GM12878 (cell line): ENCODE data around the gene WDR77. TPM values are rescaled to one million over a fixed set of nuclear protein-coding genes. Genes with fewer than 3 reads are reported as not detected.

Source experiments
- ATAC-seq: fragments of 200-7000 bp; cut with Tn5 transposase; 3 replicates; pipeline ENCODE4 v1.9.1; 2020; ENCODE audit warnings: mild to moderate bottlenecking, moderate library complexity
- BruUV-seq: library from RNA; stranded (reverse); fragments of 400-500 nt; replicated peaks from 2 replicates; lab custom pipeline; 2021; lab: Mats Ljungman, UMichigan
- CTCF ChIA-PET: fragments of 300-600 bp; sonication (Branson Sonifier 250); formaldehyde crosslinking; extraction: SDS; loops from one replicate; lab custom pipeline; 2021; ENCODE audit warnings: inconsistent platforms; lab: Yijun Ruan, JAX
- POLR2A ChIA-PET: fragments of 350-600 bp; formaldehyde crosslinking; extraction: SDS; loops from one replicate; lab custom pipeline; 2021; ENCODE audit warnings: inconsistent platforms; lab: Charles Lee
- RAD21 ChIA-PET: fragments of 300-600 bp; sonication (Branson Sonifier 250); formaldehyde crosslinking; loops from one replicate; lab custom pipeline; 2023; ENCODE audit warnings: antibody characterized with exemption; ENCODE audit not compliant: unreplicated experiment; lab: Charles Lee
- SMC1A ChIA-PET: fragments of 300-600 bp; sonication (Branson Sonifier 250); formaldehyde crosslinking; loops from one replicate; lab custom pipeline; 2023; ENCODE audit not compliant: unreplicated experiment, uncharacterized antibody; lab: Charles Lee
- DNase-seq: peaks from one replicate; pipeline ENCODE4 v3.0.0-alpha.2; 2011; ENCODE audit warnings: low read depth, low spot score
- FAIRE-seq: peaks from 3 replicates; lab custom pipeline; 2011; peaks lifted over from hg19 to GRCh38; lab: Jason Lieb, UNC
- H2AFZ ChIP-seq: 2 replicates; pipeline ENCODE4 v1.6.0; 2011; ENCODE audit warnings: low read depth, low read length, control low read depth; ENCODE audit not compliant: control insufficient read depth
- H3K27ac ChIP-seq: 2 replicates; pipeline ENCODE4 v1.5.1; 2011; ENCODE audit warnings: control low read depth; ENCODE audit not compliant: control insufficient read depth, insufficient read depth
- H3K27me3 ChIP-seq, 2 experiments: replicated peaks in 1 of 2; 2 replicates each; pipeline versions ENCODE4 v1.6.0 to v1.6.1; 2011; ENCODE audit warnings: low read length in 1 of 2; ENCODE audit not compliant: control insufficient read depth in 2 of 2, insufficient read depth in 2 of 2
- H3K36me3 ChIP-seq, 2 experiments: 2 replicates each; pipeline ENCODE4 v1.5.1; 2011; ENCODE audit warnings: low read length in 1 of 2; ENCODE audit not compliant: control insufficient read depth in 2 of 2, insufficient read depth in 2 of 2
- H3K4me1 ChIP-seq: 2 replicates; pipeline ENCODE4 v1.6.1; 2011; ENCODE audit warnings: mild to moderate bottlenecking, low read length, moderate library complexity, mixed read lengths; ENCODE audit not compliant: control insufficient read depth, insufficient read depth
- H3K4me2 ChIP-seq: 2 replicates; pipeline ENCODE4 v1.6.0; 2011; ENCODE audit warnings: control low read depth; ENCODE audit not compliant: control insufficient read depth, insufficient read depth
- H3K4me3 ChIP-seq: fragments of 200-600 bp; sonication (generic); 2 replicates; pipeline ENCODE4 v1.5.1; 2016
- H3K79me2 ChIP-seq: 2 replicates; pipeline ENCODE4 v1.6.0; 2011; ENCODE audit warnings: low read length; ENCODE audit not compliant: control insufficient read depth, insufficient read depth
- H3K9ac ChIP-seq: 2 replicates; pipeline ENCODE4 v1.8.0; 2011; ENCODE audit warnings: low read length, control low read depth, mixed read lengths; ENCODE audit not compliant: control insufficient read depth, insufficient read depth
- H3K9me3 ChIP-seq: replicated peaks from 3 replicates; pipeline ENCODE4 v1.5.1; 2011; ENCODE audit warnings: mild to moderate bottlenecking, low read length; ENCODE audit not compliant: control insufficient read depth, insufficient read depth
- H4K20me1 ChIP-seq: 2 replicates; pipeline ENCODE4 v1.6.0; 2011; ENCODE audit not compliant: control insufficient read depth, insufficient read depth
- ATF7 ChIP-seq: fragments of 450-650 bp; IDR thresholded peaks from 2 replicates; pipeline ENCODE4 v1.6.1; 2016; ENCODE audit warnings: low read depth, mild to moderate bottlenecking
- BCL3 ChIP-seq: IDR thresholded peaks from 2 replicates; pipeline ENCODE4 v1.6.1; 2011; ENCODE audit warnings: borderline replicate concordance, low read depth, mild to moderate bottlenecking, moderate library complexity, low read length; ENCODE audit not compliant: insufficient read depth, poor library complexity, severe bottlenecking
- BHLHE40 ChIP-seq, 2 experiments: fragments of 450-650 bp in 1 of 2; IDR thresholded peaks; 2 replicates each; pipeline ENCODE4 v1.6.1; 2011 to 2017; ENCODE audit warnings: low read depth in 2 of 2, borderline replicate concordance in 1 of 2, improper control_type of control experiment in 1 of 2, low read length in 1 of 2, mild to moderate bottlenecking in 1 of 2
- EED ChIP-seq: sonication (generic); IDR thresholded peaks from 2 replicates; pipeline ENCODE4 v1.6.1; 2016; ENCODE audit warnings: antibody characterized with exemption, low read depth
- IKZF1 ChIP-seq: fragments of 450-650 bp; conservative IDR thresholded peaks from 2 replicates; pipeline ENCODE4 v1.6.1; 2017; ENCODE audit warnings: antibody characterized with exemption, mild to moderate bottlenecking
- JUNB ChIP-seq: IDR thresholded peaks from 2 replicates; pipeline ENCODE4 v1.6.1; 2016; ENCODE audit warnings: antibody characterized with exemption, mild to moderate bottlenecking
- MEF2B ChIP-seq: fragments of 450-650 bp; IDR thresholded peaks from 2 replicates; pipeline ENCODE4 v1.6.1; 2018; ENCODE audit warnings: mild to moderate bottlenecking, moderate library complexity; ENCODE audit not compliant: partially characterized antibody, poor library complexity, severe bottlenecking
- RAD21 ChIP-seq: IDR thresholded peaks from 2 replicates; pipeline ENCODE4 v1.6.1; 2011; ENCODE audit warnings: mild to moderate bottlenecking, low read depth, low read length, moderate library complexity; ENCODE audit not compliant: insufficient read depth
- TCF12 ChIP-seq: IDR thresholded peaks from 2 replicates; pipeline ENCODE4 v1.6.1; 2011; ENCODE audit warnings: low read depth, mild to moderate bottlenecking, low read length
- TCF3 ChIP-seq: IDR thresholded peaks from 2 replicates; pipeline ENCODE4 v1.6.1; 2012; ENCODE audit warnings: low read depth, mild to moderate bottlenecking, low read length, borderline replicate concordance; ENCODE audit not compliant: insufficient read depth
- WGBS: methylation state at CpG from one replicate; pipeline ENCODE4 v1.1.6; 2016; ENCODE audit warnings: low lambda C conversion rate; ENCODE audit not compliant: insufficient replicate concordance, insufficient coverage; ENCODE audit errors: missing lambda C conversion rate; 5-methylcytosine and 5-hydroxymethylcytosine counted together
- in situ Hi-C: fragments of 300-500 bp; cut with MboI; formaldehyde crosslinking; loops from 9 replicates; pipeline ENCODE4 v1.14.3; 2018; ENCODE audit warnings: mixed read lengths
- intact Hi-C: fragments of 100-400 bp; cut with micrococcal nuclease; formaldehyde crosslinking; loops from one replicate; pipeline ENCODE4 v1.14.2; 2022; ENCODE audit not compliant: unreplicated experiment
- polyA plus RNA-seq, 11 experiments: library from polyadenylated mRNA; depleted of rRNA in 4 of 11; unstranded in 6 of 11; stranded (reverse) in 5 of 11; fragments of >200 nt; fragmentation: Nextera tagmentation in 4 of 11; fragmentation: Illumina TruSeq in 1 of 11; extraction: Ambion mirVana in 4 of 11; extraction: Trizol in 1 of 11; gene quantifications; 1 replicate in 1 of 11; 2 replicates in 10 of 11; pipeline versions ENCODE4 v1.2.1 to v1.2.3, GENCODE V29; 2011 to 2016; ENCODE audit warnings: inconsistent platforms in 2 of 11, missing spikeins in 2 of 11, low read depth in 1 of 11
- total RNA-seq, 4 experiments: library from RNA; depleted of rRNA in 3 of 4; stranded (reverse); fragments of >200 nt in 3 of 4; fragmentation: Illumina TruSeq in 1 of 4; extraction: Trizol in 1 of 4; gene quantifications; 2 replicates each; pipeline versions ENCODE4 v1.2.1 to v1.2.3, GENCODE V29; 2013 to 2021
- TF ChIP-seq, protein P1 (sequence below): fragments of 450-650 bp; IDR thresholded peaks from 2 replicates; pipeline ENCODE4 v1.6.1; 2017; ENCODE audit warnings: mild to moderate bottlenecking, low read depth, inconsistent platforms; ENCODE audit not compliant: poor library complexity, severe bottlenecking
- TF ChIP-seq, protein P2 (sequence below): fragments of 450-650 bp; conservative IDR thresholded peaks from 2 replicates; pipeline ENCODE4 v1.6.1; 2017; ENCODE audit warnings: mild to moderate bottlenecking, moderate library complexity

WDR77 gene
- total and polyA plus RNA-seq, 10 of the 15 experiments (the other 5 are each of a cell fraction or from before 2014, with no cell fraction given) = 12.7 to 167 (median 67.1) TPM

GRCh38 chr1:111406321-111406768 lies 42.7 kb downstream of the WDR77 start (continued):
- TF ChIP-seq TCF12 (peak; percentile 70; the same call in 1 of the 2 replicates), IKZF1 (no peak), BCL3 (peak; percentile 44), RAD21 (0 out of 2 replicates have a peak, but pooled peaks have one; percentile 7), TCF3 (peak; percentile 82; the same call in 1 of the 2 replicates), MEF2B (no peak), BHLHE40 (IDR thresholded peaks at IDR 0.05; ENCODE audit: borderline replicate concordance in 1 of 2, low read depth in 2 of 2, low read length in 1 of 2) (peak; percentile 15 to 47; a peak in 1 of 4 replicates)

GRCh38 chr1:111404588-111404987 lies 44.5 kb downstream of the WDR77 start:
- Histone ChIP-seq H3K4me1 (peaks cover 5% of the 10 kb centered on the region), H3K4me2 (no peak overlapping the region), H3K9me3 (no peaks in the 10 kb centered on the region), H3K36me3 (no peaks in the 10 kb centered on the region), H3K27me3 (no peaks in the 10 kb centered on the region), H3K27ac (no peak overlapping the region), H4K20me1 (no peaks in the 10 kb centered on the region), H2AFZ (no peak overlapping the region), H3K79me2 (no peaks in the 10 kb centered on the region), H3K9ac (no peak overlapping the region), H3K4me3 (no peak overlapping the region)
- CTCF ChIA-PET = interaction anchor here (0.6 to 8.1 kb wide), 3 partner anchors 9 to 374 kb away, joined by 3 to 76 read pairs (median 5); no protein-coding TSS in a partner anchor
- FAIRE-seq = no peak
- no TSS peak for BruUV-seq
- in situ Hi-C loops = no loop called here
- SMC1A ChIA-PET = interaction anchor here (1.5 kb wide), 1 partner anchor 181 kb away, joined by 6 read pairs; no protein-coding TSS in a partner anchor
- TF ChIP-seq JUNB (no peak), EED (no peak), ATF7 (no peak)
- TF ChIP-seq, protein P1, sequence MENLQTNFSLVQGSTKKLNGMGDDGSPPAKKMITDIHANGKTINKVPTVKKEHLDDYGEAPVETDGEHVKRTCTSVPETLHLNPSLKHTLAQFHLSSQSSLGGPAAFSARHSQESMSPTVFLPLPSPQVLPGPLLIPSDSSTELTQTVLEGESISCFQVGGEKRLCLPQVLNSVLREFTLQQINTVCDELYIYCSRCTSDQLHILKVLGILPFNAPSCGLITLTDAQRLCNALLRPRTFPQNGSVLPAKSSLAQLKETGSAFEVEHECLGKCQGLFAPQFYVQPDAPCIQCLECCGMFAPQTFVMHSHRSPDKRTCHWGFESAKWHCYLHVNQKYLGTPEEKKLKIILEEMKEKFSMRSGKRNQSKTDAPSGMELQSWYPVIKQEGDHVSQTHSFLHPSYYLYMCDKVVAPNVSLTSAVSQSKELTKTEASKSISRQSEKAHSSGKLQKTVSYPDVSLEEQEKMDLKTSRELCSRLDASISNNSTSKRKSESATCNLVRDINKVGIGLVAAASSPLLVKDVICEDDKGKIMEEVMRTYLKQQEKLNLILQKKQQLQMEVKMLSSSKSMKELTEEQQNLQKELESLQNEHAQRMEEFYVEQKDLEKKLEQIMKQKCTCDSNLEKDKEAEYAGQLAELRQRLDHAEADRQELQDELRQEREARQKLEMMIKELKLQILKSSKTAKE = no peak
- TF ChIP-seq, protein P2, sequence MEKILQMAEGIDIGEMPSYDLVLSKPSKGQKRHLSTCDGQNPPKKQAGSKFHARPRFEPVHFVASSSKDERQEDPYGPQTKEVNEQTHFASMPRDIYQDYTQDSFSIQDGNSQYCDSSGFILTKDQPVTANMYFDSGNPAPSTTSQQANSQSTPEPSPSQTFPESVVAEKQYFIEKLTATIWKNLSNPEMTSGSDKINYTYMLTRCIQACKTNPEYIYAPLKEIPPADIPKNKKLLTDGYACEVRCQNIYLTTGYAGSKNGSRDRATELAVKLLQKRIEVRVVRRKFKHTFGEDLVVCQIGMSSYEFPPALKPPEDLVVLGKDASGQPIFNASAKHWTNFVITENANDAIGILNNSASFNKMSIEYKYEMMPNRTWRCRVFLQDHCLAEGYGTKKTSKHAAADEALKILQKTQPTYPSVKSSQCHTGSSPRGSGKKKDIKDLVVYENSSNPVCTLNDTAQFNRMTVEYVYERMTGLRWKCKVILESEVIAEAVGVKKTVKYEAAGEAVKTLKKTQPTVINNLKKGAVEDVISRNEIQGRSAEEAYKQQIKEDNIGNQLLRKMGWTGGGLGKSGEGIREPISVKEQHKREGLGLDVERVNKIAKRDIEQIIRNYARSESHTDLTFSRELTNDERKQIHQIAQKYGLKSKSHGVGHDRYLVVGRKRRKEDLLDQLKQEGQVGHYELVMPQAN = no peak
- 50% methylated on average over 4 of the region's 4 CpGs for WGBS
- intact Hi-C loops = loop anchor here (10.0 kb wide), 1 partner anchor 360 kb away; no protein-coding TSS in a partner anchor
- DNase-seq = no peak
- POLR2A ChIA-PET = no interaction called here
- ATAC-seq = no peak
- RAD21 ChIA-PET = no interaction called here
